Uterus (tissue), 2 donors: ENCODE results near the gene SIRPD.

ENCODE experiments used
- POLR2A ChIP-seq, 2 donors: fragments of 450-650 bp; IDR thresholded peaks; one replicate each; pipeline ENCODE4 v1.6.1; 2016; ENCODE audit warnings: antibody characterized with exemption in 2 of 2, mild to moderate bottlenecking in 1 of 2, moderate library complexity in 1 of 2
- TF ChIP-seq, protein P1 (sequence below), 4 experiments: fragments of 200-600 bp in 2 of 4; fragments of 450-650 bp in 2 of 4; sonication (generic) in 2 of 4; IDR thresholded peaks; one replicate each; pipeline ENCODE4 v1.5.1; 2016 to 2019; ENCODE audit warnings: antibody characterized with exemption in 4 of 4, mild to moderate bottlenecking in 2 of 4, moderate library complexity in 1 of 4

DNA sequence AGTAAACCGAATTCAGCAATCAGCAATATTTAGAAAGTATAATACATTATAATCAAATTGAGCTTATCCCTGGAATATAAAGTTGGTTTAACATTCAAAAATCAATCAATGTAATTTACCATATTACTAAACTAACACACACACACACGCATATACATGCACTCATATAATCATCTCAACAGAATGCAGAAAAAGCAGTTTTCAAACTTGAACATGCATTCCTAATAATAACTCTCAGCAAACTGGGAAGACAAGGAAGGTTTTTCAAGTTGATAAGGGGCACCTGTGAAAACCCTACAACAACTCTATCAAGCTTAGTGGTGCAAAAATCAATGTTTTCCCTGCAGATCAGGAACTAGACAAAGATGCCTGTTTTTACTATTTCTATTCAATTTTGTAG is 70.9 kb downstream of the SIRPD start:
- TF ChIP-seq, protein P1, sequence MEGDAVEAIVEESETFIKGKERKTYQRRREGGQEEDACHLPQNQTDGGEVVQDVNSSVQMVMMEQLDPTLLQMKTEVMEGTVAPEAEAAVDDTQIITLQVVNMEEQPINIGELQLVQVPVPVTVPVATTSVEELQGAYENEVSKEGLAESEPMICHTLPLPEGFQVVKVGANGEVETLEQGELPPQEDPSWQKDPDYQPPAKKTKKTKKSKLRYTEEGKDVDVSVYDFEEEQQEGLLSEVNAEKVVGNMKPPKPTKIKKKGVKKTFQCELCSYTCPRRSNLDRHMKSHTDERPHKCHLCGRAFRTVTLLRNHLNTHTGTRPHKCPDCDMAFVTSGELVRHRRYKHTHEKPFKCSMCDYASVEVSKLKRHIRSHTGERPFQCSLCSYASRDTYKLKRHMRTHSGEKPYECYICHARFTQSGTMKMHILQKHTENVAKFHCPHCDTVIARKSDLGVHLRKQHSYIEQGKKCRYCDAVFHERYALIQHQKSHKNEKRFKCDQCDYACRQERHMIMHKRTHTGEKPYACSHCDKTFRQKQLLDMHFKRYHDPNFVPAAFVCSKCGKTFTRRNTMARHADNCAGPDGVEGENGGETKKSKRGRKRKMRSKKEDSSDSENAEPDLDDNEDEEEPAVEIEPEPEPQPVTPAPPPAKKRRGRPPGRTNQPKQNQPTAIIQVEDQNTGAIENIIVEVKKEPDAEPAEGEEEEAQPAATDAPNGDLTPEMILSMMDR (IDR thresholded peaks at IDR 0.05) = no peak
- no peak for TF ChIP-seq POLR2A (IDR thresholded peaks at IDR 0.05)
